UCSD-AML1 (cell line): ENCODE data around the gene MEAF6.

Experiments
- DNase-seq: peaks from one replicate; lab custom pipeline; 2025; ENCODE audit not compliant: unreplicated experiment; lab: John Stamatoyannopoulos, UW

The MEAF6 gene

GRCh38 chr1:37485902-37486679 is 28.5 kb downstream of the MEAF6 start:
- DNase-seq, result no peak

- no peak for DNase-seq
Observed at GRCh38 chr1:37484325-37485051, 30.1 kb downstream of the MEAF6 start.

GRCh38 chr1:37483785-37484184 is 30.8 kb downstream of the MEAF6 start:
- DNase-seq, result no peak

GRCh38 chr1:37482796-37483744 is 31.5 kb downstream of the MEAF6 start:
- no peak for DNase-seq

- no peak for DNase-seq
Observed at GRCh38 chr1:37482004-37482785, 32.4 kb downstream of the MEAF6 start.

GRCh38 chr1:37481289-37482003 is 33.1 kb downstream of the MEAF6 start:
- DNase-seq, result no peak

- DNase-seq, result no peak
Observed at GRCh38 chr1:37480581-37481288, 33.8 kb downstream of the MEAF6 start.

- no peak for DNase-seq
Observed at GRCh38 chr1:37480125-37480466, 34.5 kb downstream of the MEAF6 start.

GRCh38 chr1:37479255-37480124 is 35.1 kb downstream of the MEAF6 start:
- DNase-seq, result peak; percentile 80

GRCh38 chr1:37478890-37479254 is 35.7 kb downstream of the MEAF6 start:
- peak; percentile 59 for DNase-seq

- no peak for DNase-seq
Observed at GRCh38 chr1:37478451-37478881, 36.1 kb downstream of the MEAF6 start.

GRCh38 chr1:37477946-37478345 is 36.6 kb downstream of the MEAF6 start:
- no peak for DNase-seq

GRCh38 chr1:37477198-37477931 is 37.2 kb downstream of the MEAF6 start:
- peak; percentile 72 for DNase-seq

- DNase-seq, result no peak
Observed at GRCh38 chr1:37476460-37477197, 37.9 kb downstream of the MEAF6 start.

GRCh38 chr1:37476087-37476452 is 38.5 kb downstream of the MEAF6 start:
- no peak for DNase-seq

- DNase-seq, result no peak
Observed at GRCh38 chr1:37475380-37476086, 39.0 kb downstream of the MEAF6 start.
